HG02981 (cell line): ENCODE data around the gene SLC2A4RG.
A peak's percentile ranks its signal among the peaks of the same experiment; 100 is the strongest.

Experiments used
- ATAC-seq: cut with Tn5 transposase; IDR thresholded peaks from one replicate; pipeline ENCODE4 v1.9.1; 2021; ENCODE audit warnings: mild to moderate bottlenecking, moderate library complexity; ENCODE audit not compliant: unreplicated experiment

SLC2A4RG gene

GRCh38 chr20:63698739-63699465 is 40.7 kb upstream of the SLC2A4RG start:
- ATAC-seq = no peak

- ATAC-seq = no peak
These were observed 39.9 kb upstream of the SLC2A4RG start for GRCh38 chr20:63699466-63700198.

- no peak for ATAC-seq
These were observed 39.2 kb upstream of the SLC2A4RG start for GRCh38 chr20:63700199-63701050.

- ATAC-seq = no peak
These were observed 38.6 kb upstream of the SLC2A4RG start for GRCh38 chr20:63701051-63701328.

- ATAC-seq = no peak
These were observed 38.1 kb upstream of the SLC2A4RG start for GRCh38 chr20:63701329-63702035.

- no peak for ATAC-seq
These were observed 37.4 kb upstream of the SLC2A4RG start for GRCh38 chr20:63702036-63702665.

- no peak for ATAC-seq
These were observed 36.7 kb upstream of the SLC2A4RG start for GRCh38 chr20:63702751-63703470.

- ATAC-seq = no peak
These were observed 36.1 kb upstream of the SLC2A4RG start for GRCh38 chr20:63703471-63703975.

GRCh38 chr20:63703976-63704748 is 35.4 kb upstream of the SLC2A4RG start:
- ATAC-seq = no peak

- no peak for ATAC-seq
These were observed 34.8 kb upstream of the SLC2A4RG start for GRCh38 chr20:63704749-63705117.

GRCh38 chr20:63705232-63706026 is 34.1 kb upstream of the SLC2A4RG start:
- no peak for ATAC-seq

GRCh38 chr20:63706027-63706695 is 33.4 kb upstream of the SLC2A4RG start:
- ATAC-seq = no peak

GRCh38 chr20:63706852-63707557 is 32.6 kb upstream of the SLC2A4RG start:
- peak; percentile 18 for ATAC-seq

GRCh38 chr20:63707558-63708300 is 31.8 kb upstream of the SLC2A4RG start, which contains the start of the genes ARFRP1 and ZGPAT:
TSS of gene ARFRP1 (minus strand) at chr20:63707976. CDS start at chr20:63707091, 885 bp downstream.
TSS of gene ZGPAT (plus strand) at chr20:63708039. CDS start at chr20:63708581, 542 bp downstream.
- ATAC-seq = peak; percentile 74

- ATAC-seq = peak; percentile 14
These were observed 31.1 kb upstream of the SLC2A4RG start for GRCh38 chr20:63708301-63709148.
